ENCODE data around the gene CRACDL. TPM values are rescaled to one million over a fixed set of nuclear protein-coding genes. Genes with fewer than 3 reads are reported as not detected.
A peak's percentile ranks its signal among the peaks of the same experiment; 100 is the strongest.

Gene CRACDL
- total RNA-seq, 1 experiment from 2014 or later, result not detected

GRCh38 chr2:98827625-98828368 is 108.2 kb downstream of the CRACDL start:
- TF ChIP-seq EZH2 (IDR thresholded peaks at IDR 0.05; ENCODE audit: low read length, unreplicated experiment), result no peak
- no peak for TF ChIP-seq EZH2phosphoT487 (IDR thresholded peaks at IDR 0.05; ENCODE audit: borderline replicate concordance, low read length)
- no peak for TF ChIP-seq CTCF (conservative IDR thresholded peaks at IDR 0.05; ENCODE audit: low read depth, low read length)
- peak overlapping the region; percentile 34; the same call in 1 of the 2 replicates for H3K4me2 ChIP-seq (ENCODE audit: low read length)
- POLR2A ChIA-PET (ENCODE audit: unreplicated experiment), result no interaction called here
- H4K20me1 ChIP-seq (ENCODE audit: low read length), result no peaks in the 10 kb centered on the region
- H2AFZ ChIP-seq (ENCODE audit: low read length), result no peak overlapping the region
- no peaks in the 10 kb centered on the region for H3K27me3 ChIP-seq (ENCODE audit: low read length)
- peaks cover 23% of the 10 kb centered on the region for H3K4me1 ChIP-seq (ENCODE audit: insufficient read depth, low read length)
- no TSS peak for BruUV-seq (replicated peaks)
- H3K9me2 ChIP-seq (replicated peaks; ENCODE audit: low read length), result no peaks in the 10 kb centered on the region
- CTCF ChIA-PET, result no interaction called here
- H3K27ac ChIP-seq (ENCODE audit: low read length), result no peak overlapping the region
- H3K4me3 ChIP-seq (ENCODE audit: low read length), result no peak overlapping the region
- H3F3A ChIP-seq (ENCODE audit: low read length, unreplicated experiment), result no peaks in the 10 kb centered on the region
- no peaks in the 10 kb centered on the region for H3K9me3 ChIP-seq (ENCODE audit: low read length)
- no peaks in the 10 kb centered on the region for H3K79me2 ChIP-seq (ENCODE audit: low read length)
- H3K36me3 ChIP-seq (ENCODE audit: low read depth, low read length), result no peaks in the 10 kb centered on the region
- no peak overlapping the region for H3K9ac ChIP-seq (ENCODE audit: low read length)
- ATAC-seq, result no peak
- intact Hi-C loops (cut with micrococcal nuclease), result loop anchor here (2.0 kb wide), 2 partner anchors 33 to 97 kb away; partner anchors contain the start of gene MGAT4A
- no peak for DNase-seq

- Histone ChIP-seq H3K4me2 (ENCODE audit: low read length) (no peak overlapping the region), H3K4me3 (ENCODE audit: low read length) (no peak overlapping the region), H3K9me2 (replicated peaks; ENCODE audit: low read length) (no peaks in the 10 kb centered on the region), H3K79me2 (ENCODE audit: low read length) (no peaks in the 10 kb centered on the region), H3K27me3 (ENCODE audit: low read length) (no peaks in the 10 kb centered on the region), H3K36me3 (ENCODE audit: low read depth, low read length) (no peaks in the 10 kb centered on the region), H3K9ac (ENCODE audit: low read length) (no peak overlapping the region), H3F3A (ENCODE audit: low read length, unreplicated experiment) (no peaks in the 10 kb centered on the region), H2AFZ (ENCODE audit: low read length) (no peak overlapping the region), H3K9me3 (ENCODE audit: low read length) (no peaks in the 10 kb centered on the region), H3K4me1 (ENCODE audit: insufficient read depth, low read length) (peaks cover 23% of the 10 kb centered on the region), H4K20me1 (ENCODE audit: low read length) (no peaks in the 10 kb centered on the region), H3K27ac (ENCODE audit: low read length) (no peak overlapping the region)
- POLR2A ChIA-PET (ENCODE audit: unreplicated experiment), result no interaction called here
- no peak for ATAC-seq
- TF ChIP-seq CTCF (conservative IDR thresholded peaks at IDR 0.05; ENCODE audit: low read depth, low read length) (no peak), EZH2 (IDR thresholded peaks at IDR 0.05; ENCODE audit: low read length, unreplicated experiment) (no peak), EZH2phosphoT487 (IDR thresholded peaks at IDR 0.05; ENCODE audit: borderline replicate concordance, low read length) (no peak)
- intact Hi-C loops (cut with micrococcal nuclease), result no loop called here
- no peak for DNase-seq
- CTCF ChIA-PET, result no interaction called here
- no TSS peak for BruUV-seq (replicated peaks)
Measured at GRCh38 chr2:98826856-98827255, 109.2 kb downstream of the CRACDL start.

GRCh38 chr2:98825858-98826257 is 110.2 kb downstream of the CRACDL start:
- H3K79me2 ChIP-seq (ENCODE audit: low read length), result no peaks in the 10 kb centered on the region
- DNase-seq (no peak), ATAC-seq (no peak)
- H3K27ac ChIP-seq (ENCODE audit: low read length), result no peak overlapping the region
- no peaks in the 10 kb centered on the region for H4K20me1 ChIP-seq (ENCODE audit: low read length)
- no peak overlapping the region for H3K4me3 ChIP-seq (ENCODE audit: low read length)
- H3K9ac ChIP-seq (ENCODE audit: low read length), result no peak overlapping the region
- no peak overlapping the region for H2AFZ ChIP-seq (ENCODE audit: low read length)
- POLR2A ChIA-PET (ENCODE audit: unreplicated experiment), result no interaction called here
- no peaks in the 10 kb centered on the region for H3K9me3 ChIP-seq (ENCODE audit: low read length)
- no peaks in the 10 kb centered on the region for H3F3A ChIP-seq (ENCODE audit: low read length, unreplicated experiment)
- CTCF ChIA-PET, result no interaction called here
- BruUV-seq (replicated peaks), result no TSS peak
- TF ChIP-seq EZH2 (IDR thresholded peaks at IDR 0.05; ENCODE audit: low read length, unreplicated experiment) (no peak), CTCF (conservative IDR thresholded peaks at IDR 0.05; ENCODE audit: low read depth, low read length) (no peak), EZH2phosphoT487 (IDR thresholded peaks at IDR 0.05; ENCODE audit: borderline replicate concordance, low read length) (no peak)
- no peaks in the 10 kb centered on the region for H3K9me2 ChIP-seq (replicated peaks; ENCODE audit: low read length)
- H3K4me1 ChIP-seq (ENCODE audit: insufficient read depth, low read length), result peaks cover 23% of the 10 kb centered on the region
- no peaks in the 10 kb centered on the region for H3K36me3 ChIP-seq (ENCODE audit: low read depth, low read length)
- no peaks in the 10 kb centered on the region for H3K27me3 ChIP-seq (ENCODE audit: low read length)
- intact Hi-C loops (cut with micrococcal nuclease), result no loop called here
- H3K4me2 ChIP-seq (ENCODE audit: low read length), result no peak overlapping the region

Data from PC-3 (cell line).